ENCODE measurements around the gene PRELID2. TPM values are rescaled to one million over a fixed set of nuclear protein-coding genes. Genes with fewer than 3 reads are reported as not detected.
"Not testable (repeated sequence)": the region's sequence is repeated elsewhere in the genome, so short reads cannot be mapped to it uniquely, and the experiment has no call there.

Gene PRELID2
- total and polyA plus RNA-seq, 2 experiments from 2014 or later, result 7.0 to 7.4 TPM

GRCh38 chr5:145743396-145744061, 91.6 kb downstream of the PRELID2 start:
- in situ Hi-C loops (cut with MboI), result no loop called here
- DNase-seq, result no peak

GRCh38 chr5:145739843-145740242, 95.3 kb downstream of the PRELID2 start:
- Histone ChIP-seq H4K20me1 (ENCODE audit: insufficient read depth) (no peaks in the 10 kb centered on the region), H3K27ac (no peak overlapping the region), H3K9me3 (ENCODE audit: low read depth) (no peaks in the 10 kb centered on the region), H3K79me2 (ENCODE audit: insufficient read depth) (no peaks in the 10 kb centered on the region), H3K9me2 (ENCODE audit: insufficient read depth) (no peaks in the 10 kb centered on the region), H3K27me3 (replicated peaks; ENCODE audit: insufficient read depth) (no peaks in the 10 kb centered on the region), H3K4me3 (no peak overlapping the region), H2AFZ (no peak overlapping the region), H3K9ac (no peak overlapping the region), H3K4me1 (ENCODE audit: insufficient read depth) (no peaks in the 10 kb centered on the region), H3K36me3 (ENCODE audit: low read depth) (no peaks in the 10 kb centered on the region), H3F3A (ENCODE audit: insufficient read depth) (no peaks in the 10 kb centered on the region), H3K4me2 (ENCODE audit: unreplicated experiment) (no peak overlapping the region)
- in situ Hi-C loops (cut with MboI), result no loop called here
- no peak for TF ChIP-seq EZH2phosphoT487 (IDR thresholded peaks at IDR 0.05; ENCODE audit: insufficient read depth, low read depth)
- TF ChIP-seq EZH2 (IDR thresholded peaks at IDR 0.05; ENCODE audit: insufficient read depth, poor library complexity, severe bottlenecking), result no peak
- DNase-seq, result peak; percentile 9

More at GRCh38 chr5:145743396-145744061, 91.6 kb downstream of the PRELID2 start:
- Histone ChIP-seq H3K27ac (no peak overlapping the region), H3K9me3 (ENCODE audit: low read depth) (no peaks in the 10 kb centered on the region), H3K4me3 (no peak overlapping the region), H3K4me2 (ENCODE audit: unreplicated experiment) (no peak overlapping the region), H3F3A (ENCODE audit: insufficient read depth) (no peaks in the 10 kb centered on the region), H3K4me1 (ENCODE audit: insufficient read depth) (no peaks in the 10 kb centered on the region), H3K9ac (no peak overlapping the region), H3K36me3 (ENCODE audit: low read depth) (no peaks in the 10 kb centered on the region), H3K27me3 (replicated peaks; ENCODE audit: insufficient read depth) (no peaks in the 10 kb centered on the region), H3K9me2 (ENCODE audit: insufficient read depth) (no peaks in the 10 kb centered on the region), H4K20me1 (ENCODE audit: insufficient read depth) (no peaks in the 10 kb centered on the region), H3K79me2 (ENCODE audit: insufficient read depth) (no peaks in the 10 kb centered on the region), H2AFZ (no peak overlapping the region)
- TF ChIP-seq EZH2 (IDR thresholded peaks at IDR 0.05; ENCODE audit: insufficient read depth, poor library complexity, severe bottlenecking), result no peak
- TF ChIP-seq EZH2phosphoT487 (IDR thresholded peaks at IDR 0.05; ENCODE audit: insufficient read depth, low read depth), result no peak
- WGBS, 2 experiments (ENCODE audit: low coverage in 1 of 2, low lambda C conversion rate in 2 of 2, missing lambda C conversion rate in 2 of 2), result 95 to 96% methylated on average over 11 to 13 of the region's 14 CpGs

GRCh38 chr5:145738227-145738626, 96.9 kb downstream of the PRELID2 start:
- H3K4me1 ChIP-seq (ENCODE audit: insufficient read depth), result no peaks in the 10 kb centered on the region
- no peak overlapping the region for H3K27ac ChIP-seq
- no peaks in the 10 kb centered on the region for H3K79me2 ChIP-seq (ENCODE audit: insufficient read depth)
- H3K4me3 ChIP-seq, result no peak overlapping the region
- H3K9me2 ChIP-seq (ENCODE audit: insufficient read depth), result no peaks in the 10 kb centered on the region
- H4K20me1 ChIP-seq (ENCODE audit: insufficient read depth), result no peaks in the 10 kb centered on the region
- no peaks in the 10 kb centered on the region for H3K9me3 ChIP-seq (ENCODE audit: low read depth)
- H2AFZ ChIP-seq, result no peak overlapping the region
- DNase-seq, result no peak
- no peaks in the 10 kb centered on the region for H3K27me3 ChIP-seq (replicated peaks; ENCODE audit: insufficient read depth)
- no peaks in the 10 kb centered on the region for H3K36me3 ChIP-seq (ENCODE audit: low read depth)
- TF ChIP-seq EZH2 (IDR thresholded peaks at IDR 0.05; ENCODE audit: insufficient read depth, poor library complexity, severe bottlenecking), result no peak
- no peak for TF ChIP-seq EZH2phosphoT487 (IDR thresholded peaks at IDR 0.05; ENCODE audit: insufficient read depth, low read depth)
- no peak overlapping the region for H3K4me2 ChIP-seq (ENCODE audit: unreplicated experiment)
- H3K9ac ChIP-seq, result no peak overlapping the region
- H3F3A ChIP-seq (ENCODE audit: insufficient read depth), result no peaks in the 10 kb centered on the region
- in situ Hi-C loops (cut with MboI), result no loop called here

- H3K9ac ChIP-seq, result no peak overlapping the region
- H3K9me2 ChIP-seq (ENCODE audit: insufficient read depth), result no peaks in the 10 kb centered on the region
- H3K9me3 ChIP-seq (ENCODE audit: low read depth), result no peaks in the 10 kb centered on the region
- no peak overlapping the region for H3K27ac ChIP-seq
- H3K4me3 ChIP-seq, result no peak overlapping the region
- no peaks in the 10 kb centered on the region for H3K36me3 ChIP-seq (ENCODE audit: low read depth)
- H3K4me2 ChIP-seq (ENCODE audit: unreplicated experiment), result no peak overlapping the region
- no peaks in the 10 kb centered on the region for H3F3A ChIP-seq (ENCODE audit: insufficient read depth)
- no peaks in the 10 kb centered on the region for H3K4me1 ChIP-seq (ENCODE audit: insufficient read depth)
- no peak overlapping the region for H2AFZ ChIP-seq
- in situ Hi-C loops (cut with MboI), result no loop called here
- H3K79me2 ChIP-seq (ENCODE audit: insufficient read depth), result no peaks in the 10 kb centered on the region
- DNase-seq, result no peak
- 87 to 95% methylated on average over 1 of the region's 1 CpG for WGBS, 2 experiments (ENCODE audit: low coverage in 1 of 2, low lambda C conversion rate in 2 of 2, missing lambda C conversion rate in 2 of 2)
- TF ChIP-seq EZH2 (IDR thresholded peaks at IDR 0.05; ENCODE audit: insufficient read depth, poor library complexity, severe bottlenecking) (no peak), EZH2phosphoT487 (IDR thresholded peaks at IDR 0.05; ENCODE audit: insufficient read depth, low read depth) (no peak)
- H3K27me3 ChIP-seq (replicated peaks; ENCODE audit: insufficient read depth), result no peaks in the 10 kb centered on the region
- no peaks in the 10 kb centered on the region for H4K20me1 ChIP-seq (ENCODE audit: insufficient read depth)
Observed at GRCh38 chr5:145737578-145737977, 97.6 kb downstream of the PRELID2 start.

GRCh38 chr5:145729956-145730355, 105.2 kb downstream of the PRELID2 start:
- H3K4me2 ChIP-seq (ENCODE audit: unreplicated experiment); H3K79me2 ChIP-seq (ENCODE audit: insufficient read depth); H3K27ac ChIP-seq; H3K4me3 ChIP-seq; H2AFZ ChIP-seq; H3F3A ChIP-seq (ENCODE audit: insufficient read depth); H3K36me3 ChIP-seq (ENCODE audit: low read depth); H3K9ac ChIP-seq; DNase-seq; H3K9me3 ChIP-seq (ENCODE audit: low read depth); H3K9me2 ChIP-seq (ENCODE audit: insufficient read depth); H4K20me1 ChIP-seq (ENCODE audit: insufficient read depth); H3K27me3 ChIP-seq (replicated peaks; ENCODE audit: insufficient read depth); in situ Hi-C loops (cut with MboI); H3K4me1 ChIP-seq (ENCODE audit: insufficient read depth): not testable (repeated sequence)
- 82 to 89% methylated on average over 1 of the region's 1 CpG for WGBS, 2 experiments (ENCODE audit: low coverage in 1 of 2, low lambda C conversion rate in 2 of 2, missing lambda C conversion rate in 2 of 2)
